SK-N-SH treated with all-trans-retinoic acid at 6 μM for 48 hours (cell line): Measurements from ENCODE around the gene SEPHS1.

Experiments used
- RARB ChIP-seq: fragments of 250-450 bp; sonication (Bioruptor Pico); IDR thresholded peaks from 2 replicates; pipeline ENCODE4 v1.8.0; 2021; ENCODE audit warnings: mild to moderate bottlenecking, moderate library complexity
- ZC3H10 ChIP-seq: fragments of 250-450 bp; sonication (Bioruptor Pico); IDR thresholded peaks from 2 replicates; pipeline ENCODE4 v1.5.1; 2021; ENCODE audit warnings: mild to moderate bottlenecking, moderate library complexity
- ZNF565 ChIP-seq: fragments of 450-650 bp; formaldehyde crosslinking; conservative IDR thresholded peaks from 2 replicates; pipeline ENCODE4 v1.5.0; 2020; ENCODE audit warnings: low read depth, mild to moderate bottlenecking, moderate library complexity
- ZNF8 ChIP-seq: fragments of 450-650 bp; formaldehyde crosslinking; IDR thresholded peaks from 2 replicates; pipeline ENCODE4 v1.5.0; 2020; ENCODE audit warnings: mild to moderate bottlenecking, moderate library complexity
- TF ChIP-seq, protein P1 (sequence below): fragments of 250-450 bp; sonication (Bioruptor Pico); IDR thresholded peaks from 2 replicates; pipeline ENCODE4 v1.8.0; 2020; ENCODE audit warnings: mild to moderate bottlenecking, moderate library complexity, borderline replicate concordance
- TF ChIP-seq, protein P2 (sequence below): fragments of 250-450 bp; sonication (Bioruptor Pico); IDR thresholded peaks from 2 replicates; pipeline ENCODE4 v1.8.0; 2021; ENCODE audit warnings: low read depth, mild to moderate bottlenecking, moderate library complexity, borderline replicate concordance
- TF ChIP-seq, protein P3 (sequence below): fragments of 250-450 bp; sonication (Bioruptor Pico); IDR thresholded peaks from 2 replicates; pipeline ENCODE4 v1.5.1; 2021; ENCODE audit warnings: mild to moderate bottlenecking, moderate library complexity
- TF ChIP-seq, protein P4 (sequence below): fragments of 250-450 bp; sonication (Bioruptor Pico); IDR thresholded peaks from 2 replicates; pipeline ENCODE4 v1.5.0; 2020; ENCODE audit warnings: mild to moderate bottlenecking, moderate library complexity

DNA sequence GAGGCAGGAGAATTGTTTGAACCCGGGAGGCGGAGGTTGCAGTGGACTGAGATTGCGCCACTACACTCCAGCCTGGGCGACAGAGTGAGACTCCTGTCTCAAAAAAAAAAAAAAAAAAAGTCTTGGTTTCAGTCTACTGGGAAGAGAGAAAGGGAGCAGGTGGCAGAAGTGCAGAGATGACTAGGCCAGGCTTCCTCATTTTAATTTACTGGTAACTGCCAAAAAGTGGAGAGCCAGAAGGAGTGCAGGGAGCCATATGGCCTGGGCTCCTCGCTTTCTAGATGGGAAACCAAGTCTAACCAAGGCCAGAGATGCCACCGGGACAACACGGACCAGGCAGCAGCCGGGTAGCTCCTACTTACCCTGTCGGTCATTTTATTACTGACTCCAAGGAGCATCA lies 12.2 kb downstream of the SEPHS1 start:
- TF ChIP-seq, protein P1, sequence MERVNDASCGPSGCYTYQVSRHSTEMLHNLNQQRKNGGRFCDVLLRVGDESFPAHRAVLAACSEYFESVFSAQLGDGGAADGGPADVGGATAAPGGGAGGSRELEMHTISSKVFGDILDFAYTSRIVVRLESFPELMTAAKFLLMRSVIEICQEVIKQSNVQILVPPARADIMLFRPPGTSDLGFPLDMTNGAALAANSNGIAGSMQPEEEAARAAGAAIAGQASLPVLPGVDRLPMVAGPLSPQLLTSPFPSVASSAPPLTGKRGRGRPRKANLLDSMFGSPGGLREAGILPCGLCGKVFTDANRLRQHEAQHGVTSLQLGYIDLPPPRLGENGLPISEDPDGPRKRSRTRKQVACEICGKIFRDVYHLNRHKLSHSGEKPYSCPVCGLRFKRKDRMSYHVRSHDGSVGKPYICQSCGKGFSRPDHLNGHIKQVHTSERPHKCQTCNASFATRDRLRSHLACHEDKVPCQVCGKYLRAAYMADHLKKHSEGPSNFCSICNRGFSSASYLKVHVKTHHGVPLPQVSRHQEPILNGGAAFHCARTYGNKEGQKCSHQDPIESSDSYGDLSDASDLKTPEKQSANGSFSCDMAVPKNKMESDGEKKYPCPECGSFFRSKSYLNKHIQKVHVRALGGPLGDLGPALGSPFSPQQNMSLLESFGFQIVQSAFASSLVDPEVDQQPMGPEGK (CRISPR knock-in tag) = no peak
- TF ChIP-seq RARB (no peak), ZC3H10 (CRISPR knock-in tag) (no peak), ZNF8 (CRISPR knock-in tag) (no peak), ZNF565 (no peak)
- TF ChIP-seq, protein P2, sequence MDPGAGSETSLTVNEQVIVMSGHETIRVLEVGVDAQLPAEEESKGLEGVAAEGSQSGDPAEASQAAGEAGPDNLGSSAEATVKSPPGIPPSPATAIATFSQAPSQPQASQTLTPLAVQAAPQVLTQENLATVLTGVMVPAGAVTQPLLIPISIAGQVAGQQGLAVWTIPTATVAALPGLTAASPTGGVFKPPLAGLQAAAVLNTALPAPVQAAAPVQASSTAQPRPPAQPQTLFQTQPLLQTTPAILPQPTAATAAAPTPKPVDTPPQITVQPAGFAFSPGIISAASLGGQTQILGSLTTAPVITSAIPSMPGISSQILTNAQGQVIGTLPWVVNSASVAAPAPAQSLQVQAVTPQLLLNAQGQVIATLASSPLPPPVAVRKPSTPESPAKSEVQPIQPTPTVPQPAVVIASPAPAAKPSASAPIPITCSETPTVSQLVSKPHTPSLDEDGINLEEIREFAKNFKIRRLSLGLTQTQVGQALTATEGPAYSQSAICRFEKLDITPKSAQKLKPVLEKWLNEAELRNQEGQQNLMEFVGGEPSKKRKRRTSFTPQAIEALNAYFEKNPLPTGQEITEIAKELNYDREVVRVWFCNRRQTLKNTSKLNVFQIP (CRISPR knock-in tag) = no peak
- TF ChIP-seq, protein P3, sequence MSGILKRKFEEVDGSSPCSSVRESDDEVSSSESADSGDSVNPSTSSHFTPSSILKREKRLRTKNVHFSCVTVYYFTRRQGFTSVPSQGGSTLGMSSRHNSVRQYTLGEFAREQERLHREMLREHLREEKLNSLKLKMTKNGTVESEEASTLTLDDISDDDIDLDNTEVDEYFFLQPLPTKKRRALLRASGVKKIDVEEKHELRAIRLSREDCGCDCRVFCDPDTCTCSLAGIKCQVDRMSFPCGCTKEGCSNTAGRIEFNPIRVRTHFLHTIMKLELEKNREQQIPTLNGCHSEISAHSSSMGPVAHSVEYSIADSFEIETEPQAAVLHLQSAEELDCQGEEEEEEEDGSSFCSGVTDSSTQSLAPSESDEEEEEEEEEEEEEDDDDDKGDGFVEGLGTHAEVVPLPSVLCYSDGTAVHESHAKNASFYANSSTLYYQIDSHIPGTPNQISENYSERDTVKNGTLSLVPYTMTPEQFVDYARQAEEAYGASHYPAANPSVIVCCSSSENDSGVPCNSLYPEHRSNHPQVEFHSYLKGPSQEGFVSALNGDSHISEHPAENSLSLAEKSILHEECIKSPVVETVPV (CRISPR knock-in tag) = no peak
- TF ChIP-seq, protein P4, sequence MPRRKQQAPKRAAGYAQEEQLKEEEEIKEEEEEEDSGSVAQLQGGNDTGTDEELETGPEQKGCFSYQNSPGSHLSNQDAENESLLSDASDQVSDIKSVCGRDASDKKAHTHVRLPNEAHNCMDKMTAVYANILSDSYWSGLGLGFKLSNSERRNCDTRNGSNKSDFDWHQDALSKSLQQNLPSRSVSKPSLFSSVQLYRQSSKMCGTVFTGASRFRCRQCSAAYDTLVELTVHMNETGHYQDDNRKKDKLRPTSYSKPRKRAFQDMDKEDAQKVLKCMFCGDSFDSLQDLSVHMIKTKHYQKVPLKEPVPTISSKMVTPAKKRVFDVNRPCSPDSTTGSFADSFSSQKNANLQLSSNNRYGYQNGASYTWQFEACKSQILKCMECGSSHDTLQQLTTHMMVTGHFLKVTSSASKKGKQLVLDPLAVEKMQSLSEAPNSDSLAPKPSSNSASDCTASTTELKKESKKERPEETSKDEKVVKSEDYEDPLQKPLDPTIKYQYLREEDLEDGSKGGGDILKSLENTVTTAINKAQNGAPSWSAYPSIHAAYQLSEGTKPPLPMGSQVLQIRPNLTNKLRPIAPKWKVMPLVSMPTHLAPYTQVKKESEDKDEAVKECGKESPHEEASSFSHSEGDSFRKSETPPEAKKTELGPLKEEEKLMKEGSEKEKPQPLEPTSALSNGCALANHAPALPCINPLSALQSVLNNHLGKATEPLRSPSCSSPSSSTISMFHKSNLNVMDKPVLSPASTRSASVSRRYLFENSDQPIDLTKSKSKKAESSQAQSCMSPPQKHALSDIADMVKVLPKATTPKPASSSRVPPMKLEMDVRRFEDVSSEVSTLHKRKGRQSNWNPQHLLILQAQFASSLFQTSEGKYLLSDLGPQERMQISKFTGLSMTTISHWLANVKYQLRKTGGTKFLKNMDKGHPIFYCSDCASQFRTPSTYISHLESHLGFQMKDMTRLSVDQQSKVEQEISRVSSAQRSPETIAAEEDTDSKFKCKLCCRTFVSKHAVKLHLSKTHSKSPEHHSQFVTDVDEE = no peak
